IMR-90 (cell line): Measurements from ENCODE around the gene ABHD6. TPM values are rescaled to one million over a fixed set of nuclear protein-coding genes. Genes with fewer than 3 reads are reported as not detected.

Experiments used
- ATAC-seq: fragments of 200-7000 bp; cut with Tn5 transposase; 2 replicates; pipeline ENCODE4 v1.9.1; 2020; ENCODE audit warnings: low read depth, mild to moderate bottlenecking, moderate library complexity
- BruUV-seq: library from RNA; stranded (reverse); fragments of 400-500 nt; replicated peaks from 2 replicates; lab custom pipeline; 2021; lab: Mats Ljungman, UMichigan
- CTCF ChIA-PET: fragments of 300-600 bp; formaldehyde crosslinking; extraction: SDS; loops from one replicate; lab custom pipeline; 2021; ENCODE audit warnings: antibody characterized with exemption; lab: Yijun Ruan, JAX
- POLR2A ChIA-PET: fragments of 300-600 bp; sonication (Branson Sonifier 250); formaldehyde crosslinking; loops from one replicate; lab custom pipeline; 2022; ENCODE audit warnings: antibody characterized with exemption; ENCODE audit not compliant: unreplicated experiment; lab: Charles Lee
- DNase-seq: peaks from one replicate; pipeline ENCODE4 v3.0.0; 2013
- H2AFZ ChIP-seq: replicated peaks from 2 replicates; pipeline ENCODE3; 2013; ENCODE audit warnings: low read length, mild to moderate bottlenecking; ENCODE audit not compliant: poor library complexity
- H2AK5ac ChIP-seq: 2 replicates; pipeline ENCODE4 v1.6.1; 2013; ENCODE audit warnings: low read depth, low read length, inconsistent platforms
- H2AK9ac ChIP-seq: replicated peaks from 2 replicates; pipeline ENCODE3; 2013; ENCODE audit warnings: mild to moderate bottlenecking, low read depth, low read length, moderate library complexity; ENCODE audit not compliant: poor library complexity
- H2BK120ac ChIP-seq: 2 replicates; pipeline ENCODE4 v1.6.1; 2013; ENCODE audit warnings: low read depth, low read length, inconsistent platforms
- H2BK15ac ChIP-seq: 3 replicates; pipeline ENCODE4 v1.6.1; 2013; ENCODE audit warnings: low read depth, low read length, inconsistent platforms
- H2BK20ac ChIP-seq: 2 replicates; pipeline ENCODE4 v1.6.1; 2013; ENCODE audit warnings: low read depth, mild to moderate bottlenecking, inconsistent platforms, low read length, moderate library complexity
- H2BK5ac ChIP-seq: 2 replicates; pipeline ENCODE4 v1.6.1; 2013; ENCODE audit warnings: mild to moderate bottlenecking, low read depth, low read length, inconsistent platforms; ENCODE audit not compliant: poor library complexity, severe bottlenecking
- H3K14ac ChIP-seq: replicated peaks from 2 replicates; pipeline ENCODE4 v1.6.1; 2013; ENCODE audit warnings: low read depth, low read length, inconsistent platforms
- H3K18ac ChIP-seq: 2 replicates; pipeline ENCODE4 v1.6.1; 2013; ENCODE audit warnings: low read depth, low read length, control low read depth
- H3K23ac ChIP-seq: 2 replicates; pipeline ENCODE4 v1.6.1; 2013; ENCODE audit warnings: low read depth, low read length, inconsistent platforms
- H3K27ac ChIP-seq: 2 replicates; pipeline ENCODE4 v1.5.1; 2013; ENCODE audit warnings: mild to moderate bottlenecking, control low read depth, low read length; ENCODE audit not compliant: insufficient read depth
- H3K27me3 ChIP-seq: 2 replicates; pipeline ENCODE4 v1.6.1; 2013; ENCODE audit warnings: low read length; ENCODE audit not compliant: control insufficient read depth, insufficient read depth
- H3K36me3 ChIP-seq: 2 replicates; pipeline ENCODE4 v1.6.1; 2013; ENCODE audit warnings: low read length, mixed read lengths; ENCODE audit not compliant: control insufficient read depth, insufficient read depth
- H3K4ac ChIP-seq: 2 replicates; pipeline ENCODE4 v1.6.1; 2013; ENCODE audit warnings: low read depth, low read length, inconsistent platforms
- H3K4me1 ChIP-seq: 2 replicates; pipeline ENCODE4 v1.6.1; 2013; ENCODE audit warnings: low read length, mixed read lengths; ENCODE audit not compliant: control insufficient read depth, insufficient read depth
- H3K4me2 ChIP-seq: 2 replicates; pipeline ENCODE4 v1.6.1; 2013; ENCODE audit warnings: low read depth, mild to moderate bottlenecking, control low read depth, low read length, moderate library complexity
- H3K4me3 ChIP-seq: 2 replicates; pipeline ENCODE4 v1.5.1; 2013; ENCODE audit warnings: low read depth, mild to moderate bottlenecking, control low read depth, low read length, moderate library complexity; ENCODE audit not compliant: insufficient read depth
- H3K56ac ChIP-seq: 2 replicates; pipeline ENCODE4 v1.6.1; 2013; ENCODE audit warnings: low read length, inconsistent platforms; ENCODE audit not compliant: insufficient read depth; ENCODE audit errors: extremely low read depth
- H3K79me1 ChIP-seq, 2 experiments: 2 replicates each; pipeline ENCODE4 v1.6.1; 2013; ENCODE audit warnings: low read length in 2 of 2, inconsistent platforms in 1 of 2, low read depth in 1 of 2
- H3K9ac ChIP-seq: 2 replicates; pipeline ENCODE4 v1.6.1; 2013; ENCODE audit warnings: low read depth, low read length, control low read depth
- H3K9me1 ChIP-seq: 2 replicates; pipeline ENCODE4 v1.6.1; 2013; ENCODE audit warnings: low read length, inconsistent platforms; ENCODE audit not compliant: insufficient read depth
- H3K9me3 ChIP-seq: 2 replicates; pipeline ENCODE4 v1.6.1; 2013; ENCODE audit warnings: low read length; ENCODE audit not compliant: control insufficient read depth, insufficient read depth
- H4K20me1 ChIP-seq: 2 replicates; pipeline ENCODE4 v1.6.1; 2013; ENCODE audit warnings: low read length, inconsistent platforms; ENCODE audit not compliant: insufficient read depth
- H4K5ac ChIP-seq: 2 replicates; pipeline ENCODE4 v1.6.1; 2013; ENCODE audit warnings: mild to moderate bottlenecking, low read depth, low read length, control low read depth
- H4K8ac ChIP-seq, 2 experiments: 2 replicates each; pipeline ENCODE4 v1.6.1; 2013; ENCODE audit warnings: low read depth in 2 of 2, low read length in 2 of 2, control low read depth in 1 of 2, inconsistent platforms in 1 of 2
- H4K91ac ChIP-seq: 2 replicates; pipeline ENCODE4 v1.6.1; 2013; ENCODE audit warnings: low read depth, low read length, inconsistent platforms; ENCODE audit not compliant: insufficient read depth
- MAZ ChIP-seq: IDR thresholded peaks from 2 replicates; pipeline ENCODE4 v1.6.1; 2012; ENCODE audit warnings: low read depth, mild to moderate bottlenecking, low read length, improper control_type of control experiment, moderate library complexity, borderline replicate concordance
- NFE2L2 ChIP-seq: fragments of 150-350 bp; IDR thresholded peaks from 2 replicates; pipeline ENCODE4 v1.6.1; 2016; ENCODE audit warnings: low read depth, mild to moderate bottlenecking, low read length
- RFX5 ChIP-seq: IDR thresholded peaks from 2 replicates; pipeline ENCODE4 v1.8.0; 2012; ENCODE audit warnings: low read depth, mild to moderate bottlenecking, low read length, moderate library complexity
- SMC3 ChIP-seq: fragments of 150-350 bp; IDR thresholded peaks from 2 replicates; pipeline ENCODE4 v1.6.1; 2016; ENCODE audit warnings: low read depth, mild to moderate bottlenecking, antibody characterized with exemption, low read length, moderate library complexity
- WGBS, 2 experiments: methylation state at CpG; one replicate each; pipeline versions ENCODE4 v1.1.5 to v1.1.7; 2013; ENCODE audit warnings: missing lambda C conversion rate in 2 of 2; ENCODE audit not compliant: insufficient read length in 1 of 2; ENCODE audit errors: extremely low coverage in 2 of 2; 5-methylcytosine and 5-hydroxymethylcytosine counted together
- dilution Hi-C: fragments of 300-500 bp; cut with HindIII; formaldehyde crosslinking; loops from one replicate; pipeline ENCODE4 v1.14.3; 2018; ENCODE audit warnings: low sequenced_read_pairs; ENCODE audit not compliant: unreplicated experiment
- in situ Hi-C: fragments of 300-500 bp; cut with MboI; formaldehyde crosslinking; loops from 3 replicates; pipeline ENCODE4 v1.14.3; 2019; ENCODE audit warnings: low sequenced_read_pairs, inconsistent platforms, mixed read lengths
- intact Hi-C: fragments of 100-400 bp; cut with micrococcal nuclease; formaldehyde crosslinking; loops from 2 replicates; pipeline ENCODE4 v1.10.0; 2022
- polyA plus RNA-seq, 3 experiments: library from polyadenylated mRNA; depleted of rRNA; stranded (reverse); fragments of >200 nt; gene quantifications; 2 replicates each; pipeline ENCODE4 v1.2.3, GENCODE V29; 2012; ENCODE audit warnings: low replicate concordance in 1 of 3
- total RNA-seq: library from RNA; depleted of rRNA; stranded (reverse); fragments of >200 nt; gene quantifications from 2 replicates; pipeline ENCODE4 v1.2.3, GENCODE V29; 2012

Gene ABHD6
- total and polyA plus RNA-seq, 2 of the 4 experiments (the other 2 are of a cell fraction) = 5.0 to 5.6 TPM

DNA sequence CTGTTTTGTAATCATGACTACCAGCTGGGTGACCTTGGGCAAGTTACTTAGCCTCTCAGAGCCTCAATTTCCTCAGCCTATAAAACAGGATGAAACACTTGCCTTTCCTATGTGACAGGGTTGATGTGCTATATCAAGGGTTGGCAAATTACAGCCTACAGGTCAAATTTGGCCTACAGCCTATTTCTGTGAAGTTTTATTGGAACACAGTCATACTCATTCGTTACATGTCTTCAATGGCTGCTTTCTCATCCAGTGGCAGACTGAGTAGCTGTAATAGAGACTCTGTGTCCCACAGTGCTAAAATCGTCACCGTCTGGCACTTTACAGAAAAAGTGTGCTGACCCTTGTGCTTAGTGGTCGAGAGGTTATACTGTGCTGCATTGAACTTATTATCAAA lies 16.6 kb downstream of the ABHD6 start:
- no TSS peak for BruUV-seq
- DNase-seq = no peak
- Histone ChIP-seq H4K5ac (no peak overlapping the region), H3K79me1 (peaks cover 0 to 4% of the 10 kb centered on the region in 2 experiments; a peak in 1 of 4 replicates), H3K4ac (no peak overlapping the region), H2BK15ac (no peak overlapping the region), H3K9ac (no peak overlapping the region), H3K27ac (no peak overlapping the region), H2BK5ac (no peak overlapping the region), H3K56ac (no peak overlapping the region), H3K4me2 (no peak overlapping the region), H2BK120ac (no peak overlapping the region), H2AK9ac (no peak overlapping the region), H3K9me1 (peaks cover 4% of the 10 kb centered on the region; the same call in 1 of the 2 replicates), H3K18ac (no peak overlapping the region), H3K36me3 (peaks cover 8% of the 10 kb centered on the region), H3K14ac (no peak overlapping the region), H3K23ac (no peak overlapping the region), H3K4me3 (no peak overlapping the region), H3K9me3 (no peaks in the 10 kb centered on the region), H2BK20ac (no peak overlapping the region), H3K27me3 (no peaks in the 10 kb centered on the region), H2AFZ (no peak overlapping the region), H2AK5ac (no peak overlapping the region), H4K91ac (no peak overlapping the region), H3K4me1 (peaks cover 4% of the 10 kb centered on the region), H4K20me1 (no peaks in the 10 kb centered on the region; the same call in 1 of the 2 replicates), H4K8ac (no peak overlapping the region)
- TF ChIP-seq RFX5 (no peak), MAZ (no peak), NFE2L2 (no peak), SMC3 (no peak)
- intact Hi-C loops = no loop called here
- dilution Hi-C loops = no loop called here
- CTCF ChIA-PET = no interaction called here
- in situ Hi-C loops = no loop called here
- WGBS, 2 experiments = 96% methylated on average over 4 of the region's 4 CpGs; no CpG with 5 or more reads in 1 of the 2 experiments
- no peak for ATAC-seq
- POLR2A ChIA-PET = no interaction called here
